Colonic mucosa (tissue), 4 donors: ENCODE data around the gene CUBN. TPM values are rescaled to one million over a fixed set of nuclear protein-coding genes. Genes with fewer than 3 reads are reported as not detected.

ENCODE experiments used
- DNase-seq: peaks from one replicate; pipeline ENCODE4 v3.0.0-alpha.2; 2020
- H3K27ac ChIP-seq: fragments of 200-600 bp; one replicate; pipeline ENCODE4 v1.8.0; 2021
- H3K27me3 ChIP-seq: fragments of 200-600 bp; one replicate; pipeline ENCODE4 v1.8.0; 2021
- H3K36me3 ChIP-seq: fragments of 200-600 bp; one replicate; pipeline ENCODE4 v1.8.0; 2021
- H3K4me1 ChIP-seq: fragments of 200-600 bp; one replicate; pipeline ENCODE4 v1.8.0; 2021; ENCODE audit warnings: mild to moderate bottlenecking
- H3K4me3 ChIP-seq: fragments of 200-600 bp; one replicate; pipeline ENCODE4 v1.8.0; 2021
- H3K9ac ChIP-seq, 2 donors: one replicate each; pipeline ENCODE4 v1.7.0; 2013; ENCODE audit warnings: control low read depth in 2 of 2, low read depth in 2 of 2, low read length in 2 of 2
- H3K9me3 ChIP-seq: fragments of 200-600 bp; one replicate; pipeline ENCODE4 v1.8.0; 2021
- intact Hi-C: fragments of 100-400 bp; cut with DNase I; formaldehyde crosslinking; loops from one replicate; pipeline ENCODE4 v1.14.1; 2022
- total RNA-seq, 2 donors: library from RNA; stranded (reverse); fragmentation: NEBNext Ultra II Directional in 1 of 2; extraction: Animal tissue kit (Norgen Biotek cat#: 25700) in 1 of 2; gene quantifications; one replicate each; pipeline ENCODE4 v1.2.1, GENCODE V29; 2021
- TF ChIP-seq, protein P1 (sequence below): fragments of 200-600 bp; IDR thresholded peaks from one replicate; pipeline ENCODE4 v1.8.0; 2022; ENCODE audit warnings: antibody characterized with exemption, mild to moderate bottlenecking
- donor health status: healthy.
- donor health status: DM: no; HTN: no; CAD: no.
- donor health status: DM: no; HTN: no; CAD: no.

CUBN gene
- total RNA-seq, 2 donors from 2014 or later, result 0.25 to 0.42 TPM

DNA sequence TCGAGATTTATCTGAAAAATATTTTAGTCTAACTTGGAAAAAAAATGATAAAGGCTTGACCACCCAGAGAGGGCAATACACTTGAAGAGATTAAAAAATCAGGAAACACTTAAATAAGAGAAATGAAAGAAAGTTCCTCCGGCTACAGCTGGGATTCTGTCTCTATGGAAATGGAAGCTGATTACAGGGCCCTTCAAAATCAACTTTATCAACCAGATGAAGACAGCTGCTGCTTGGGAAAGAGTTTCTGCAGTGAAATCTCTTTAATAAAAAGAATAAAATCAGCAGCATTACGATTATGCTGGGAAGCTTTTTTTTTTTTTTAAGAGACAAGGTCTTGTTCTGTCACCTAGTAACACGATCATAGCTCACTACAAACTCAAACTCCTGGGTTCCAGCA is 316.9 kb downstream of the CUBN start:
- Histone ChIP-seq H3K4me1 (no peaks in the 10 kb centered on the region), H3K9ac (no peak overlapping the region), H3K27ac (no peak overlapping the region), H3K9me3 (no peaks in the 10 kb centered on the region), H3K4me3 (no peak overlapping the region), H3K36me3 (no peaks in the 10 kb centered on the region), H3K27me3 (no peaks in the 10 kb centered on the region)
- TF ChIP-seq, protein P1, sequence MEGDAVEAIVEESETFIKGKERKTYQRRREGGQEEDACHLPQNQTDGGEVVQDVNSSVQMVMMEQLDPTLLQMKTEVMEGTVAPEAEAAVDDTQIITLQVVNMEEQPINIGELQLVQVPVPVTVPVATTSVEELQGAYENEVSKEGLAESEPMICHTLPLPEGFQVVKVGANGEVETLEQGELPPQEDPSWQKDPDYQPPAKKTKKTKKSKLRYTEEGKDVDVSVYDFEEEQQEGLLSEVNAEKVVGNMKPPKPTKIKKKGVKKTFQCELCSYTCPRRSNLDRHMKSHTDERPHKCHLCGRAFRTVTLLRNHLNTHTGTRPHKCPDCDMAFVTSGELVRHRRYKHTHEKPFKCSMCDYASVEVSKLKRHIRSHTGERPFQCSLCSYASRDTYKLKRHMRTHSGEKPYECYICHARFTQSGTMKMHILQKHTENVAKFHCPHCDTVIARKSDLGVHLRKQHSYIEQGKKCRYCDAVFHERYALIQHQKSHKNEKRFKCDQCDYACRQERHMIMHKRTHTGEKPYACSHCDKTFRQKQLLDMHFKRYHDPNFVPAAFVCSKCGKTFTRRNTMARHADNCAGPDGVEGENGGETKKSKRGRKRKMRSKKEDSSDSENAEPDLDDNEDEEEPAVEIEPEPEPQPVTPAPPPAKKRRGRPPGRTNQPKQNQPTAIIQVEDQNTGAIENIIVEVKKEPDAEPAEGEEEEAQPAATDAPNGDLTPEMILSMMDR, result no peak
- intact Hi-C loops, result no loop called here
- no peak for DNase-seq

GRCh38 chr10:16811765-16812164 is 317.8 kb downstream of the CUBN start:
- no peak for DNase-seq
- no peaks in the 10 kb centered on the region for H3K36me3 ChIP-seq
- H3K9me3 ChIP-seq, result no peaks in the 10 kb centered on the region
- no peaks in the 10 kb centered on the region for H3K4me1 ChIP-seq
- intact Hi-C loops, result no loop called here
- no peak overlapping the region for H3K27ac ChIP-seq
- H3K9ac ChIP-seq, result no peak overlapping the region
- TF ChIP-seq, protein P1, result no peak
- H3K27me3 ChIP-seq, result no peaks in the 10 kb centered on the region
- no peak overlapping the region for H3K4me3 ChIP-seq

DNA sequence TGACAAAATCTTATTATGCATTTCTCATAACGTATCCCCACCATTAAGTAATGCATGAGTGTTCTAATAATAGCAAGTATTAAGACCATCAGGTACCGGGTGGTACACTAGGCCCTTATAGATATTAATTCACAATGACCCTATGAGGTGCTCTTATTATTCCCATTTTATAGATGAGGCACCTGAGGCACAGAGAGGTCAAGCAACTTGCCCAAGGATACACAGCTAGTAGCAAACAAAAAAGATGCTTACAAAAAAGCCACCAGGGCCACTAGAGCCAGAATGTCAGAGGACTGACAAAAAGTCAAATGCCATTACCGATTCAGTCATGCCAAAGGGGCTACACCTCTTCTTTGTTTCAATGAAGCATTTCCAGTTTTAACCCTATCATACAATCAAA is 318.3 kb downstream of the CUBN start:
- Histone ChIP-seq H3K27ac (no peak overlapping the region), H3K36me3 (no peaks in the 10 kb centered on the region), H3K27me3 (no peaks in the 10 kb centered on the region), H3K9ac (no peak overlapping the region), H3K4me1 (no peaks in the 10 kb centered on the region), H3K4me3 (no peak overlapping the region), H3K9me3 (no peaks in the 10 kb centered on the region)
- no peak for DNase-seq
- TF ChIP-seq, protein P1, result no peak
- intact Hi-C loops, result no loop called here

GRCh38 chr10:16809074-16809718 is 320.4 kb downstream of the CUBN start:
- Histone ChIP-seq H3K9ac (no peak overlapping the region), H3K27ac (no peak overlapping the region), H3K4me1 (no peaks in the 10 kb centered on the region), H3K9me3 (no peaks in the 10 kb centered on the region), H3K36me3 (no peaks in the 10 kb centered on the region), H3K27me3 (no peaks in the 10 kb centered on the region), H3K4me3 (no peak overlapping the region)
- peak; percentile 38 for DNase-seq
- TF ChIP-seq, protein P1, result peak; percentile 39
- intact Hi-C loops, result no loop called here

- no peak overlapping the region for H3K4me3 ChIP-seq
- TF ChIP-seq, protein P1, result no peak
- intact Hi-C loops, result no loop called here
- no peak overlapping the region for H3K9ac ChIP-seq
- no peak for DNase-seq
- H3K4me1 ChIP-seq, result no peaks in the 10 kb centered on the region
- no peaks in the 10 kb centered on the region for H3K9me3 ChIP-seq
- no peaks in the 10 kb centered on the region for H3K36me3 ChIP-seq
- H3K27me3 ChIP-seq, result no peaks in the 10 kb centered on the region
- no peak overlapping the region for H3K27ac ChIP-seq
These were observed 325.5 kb downstream of the CUBN start for GRCh38 chr10:16804123-16804522.
